ENCODE results near the gene FYB2. TPM values are rescaled to one million over a fixed set of nuclear protein-coding genes. Genes with fewer than 3 reads are reported as not detected.

The FYB2 gene
- polyA plus RNA-seq (ENCODE audit: insufficient read length in 3 of 3), result 1 to 10 TPM in 1 of 3 donors, under 1 TPM in 2; 0.41 to 1.6 (median 0.96) TPM
- long read RNA-seq, donor 1, result 0 reads
- long read RNA-seq, donor 2, result 0 reads
- long read RNA-seq, donor 3, partial matches to known transcripts, result 0 of 1 reads
- long read RNA-seq, donor 3, other reads (novel, unspliced or antisense), result 0 of 1 reads
- long read RNA-seq, donor 4, result 0 reads
- long read RNA-seq, donor 5, result 0 reads
- long read RNA-seq, donor 6, result 0 reads
- long read RNA-seq, donor 7, result 0 reads
- long read RNA-seq, donor 8, result 0 reads
- long read RNA-seq, donor 9, result 0 reads
- long read RNA-seq, donor 10, result 0 reads
- long read RNA-seq, donor 11, result 0 reads
- long read RNA-seq, donor 12, result 0 reads
- long read RNA-seq, donor 13, result 0 reads
- long read RNA-seq, donor 14, result 0 reads
- long read RNA-seq, donor 15, result 0 reads
- long read RNA-seq, donor 16, result 0 reads

- no peak for DNase-seq
Observed at GRCh38 chr1:56819387-56819899, at the start of gene FYB2. TSS of gene FYB2 (minus strand) at chr1:56819404. CDS start at chr1:56819290, 114 bp downstream.

DNA sequence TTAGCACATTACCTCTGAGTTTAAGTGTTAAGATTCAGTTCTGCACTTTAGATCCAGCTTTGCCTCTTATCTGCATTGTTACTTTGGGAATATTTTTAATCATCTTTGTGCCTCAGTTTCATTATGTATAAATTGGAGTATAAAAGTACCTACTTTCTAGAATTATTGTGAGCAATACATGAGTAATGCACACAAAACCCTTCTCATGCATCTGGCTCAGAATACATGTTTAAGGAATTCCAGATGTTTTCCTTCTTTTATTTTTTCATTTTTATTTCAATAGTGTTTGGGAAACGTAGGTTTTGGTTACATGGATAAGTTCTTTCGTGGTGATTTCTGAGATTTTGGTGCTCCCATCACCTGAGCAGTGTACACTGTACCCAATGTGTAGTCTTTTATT lies 49.6 kb upstream of the FYB2 start:
- DNase-seq, result no peak

GRCh38 chr1:56867491-56867890 lies 48.3 kb upstream of the FYB2 start:
- no peak for DNase-seq

GRCh38 chr1:56866656-56867055 lies 47.5 kb upstream of the FYB2 start:
- no peak for DNase-seq

- DNase-seq, result no peak
Observed at GRCh38 chr1:56864430-56864829, 45.2 kb upstream of the FYB2 start.

DNA sequence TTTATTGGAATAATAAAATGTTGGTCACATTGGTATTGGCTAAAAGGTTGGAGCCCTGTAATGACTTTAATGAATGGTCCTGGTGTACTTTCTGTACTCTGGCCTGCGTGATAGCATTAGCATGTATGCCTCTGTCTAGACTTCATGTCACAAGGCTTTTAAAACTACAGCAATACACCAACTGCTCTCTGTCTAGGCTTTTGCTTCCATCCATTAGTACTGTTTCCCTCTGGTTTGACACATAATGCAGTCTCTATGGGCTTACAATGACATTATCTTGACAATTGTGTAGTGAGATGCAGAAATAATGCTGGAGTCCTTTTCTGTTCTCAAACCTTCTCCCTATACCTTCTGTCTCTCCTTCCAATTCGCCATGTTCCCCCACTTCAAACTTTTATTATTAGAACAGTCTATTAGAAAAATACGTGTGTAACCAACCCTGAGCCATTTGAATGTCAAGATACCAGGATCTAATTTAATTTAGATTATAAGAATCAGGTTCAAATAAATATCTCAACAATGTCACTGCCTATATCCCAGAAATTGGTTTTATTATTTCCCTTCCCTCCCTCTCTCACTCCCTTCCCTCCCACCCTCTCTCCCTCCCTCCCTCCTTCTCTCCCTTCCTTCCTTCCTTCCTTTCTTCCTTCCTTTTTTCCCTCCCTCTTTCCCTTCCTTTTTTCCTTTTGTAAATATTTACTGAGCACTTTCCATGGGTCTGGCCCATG lies 44.2 kb upstream of the FYB2 start:
- no peak for DNase-seq

GRCh38 chr1:56859287-56859686 lies 40.1 kb upstream of the FYB2 start:
- no peak for DNase-seq

DNA sequence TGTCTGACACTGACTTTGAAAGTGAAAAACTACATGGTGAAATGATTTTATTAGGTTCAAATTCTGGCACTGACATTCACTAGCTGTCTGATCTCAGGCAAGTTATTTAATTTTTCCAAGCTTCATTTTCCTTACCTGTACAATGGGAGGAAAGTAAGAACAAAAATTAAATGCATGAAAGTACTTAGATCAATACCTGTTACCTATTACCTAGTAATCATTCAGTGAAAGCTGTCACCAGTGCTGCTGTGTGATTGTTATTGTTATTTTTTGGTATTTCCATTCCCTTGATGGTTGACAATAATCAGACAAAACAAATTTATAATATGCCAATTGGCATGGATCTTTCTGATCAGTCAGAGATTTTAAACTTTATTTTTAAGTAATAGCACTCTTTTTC lies 37.0 kb upstream of the FYB2 start:
- DNase-seq, result no peak

DNA sequence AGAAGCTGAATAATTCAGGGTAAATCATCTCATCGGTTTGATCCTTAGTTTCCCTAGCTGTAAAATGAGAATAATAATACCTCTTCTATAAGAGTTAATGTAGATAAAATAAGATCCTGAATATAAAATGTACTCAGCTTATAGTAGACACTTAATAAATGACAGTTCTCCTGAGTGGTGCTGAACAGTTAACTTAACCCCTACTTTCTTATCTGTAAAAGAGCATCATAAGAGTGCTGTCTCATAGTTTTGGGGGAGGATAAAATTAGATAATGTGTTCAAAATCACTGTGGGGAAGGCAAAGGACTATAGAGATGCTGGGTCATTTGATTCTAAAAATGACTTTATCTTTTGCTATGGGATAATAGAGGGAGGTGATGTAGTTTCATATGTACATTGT lies 36.0 kb upstream of the FYB2 start:
- no peak for DNase-seq

GRCh38 chr1:56854521-56855099 lies 35.4 kb upstream of the FYB2 start, which contains the start of gene C8A:
TSS of gene C8A (plus strand) at chr1:56854797. CDS start at chr1:56854902, 105 bp downstream.
- DNase-seq, result no peak

DNA sequence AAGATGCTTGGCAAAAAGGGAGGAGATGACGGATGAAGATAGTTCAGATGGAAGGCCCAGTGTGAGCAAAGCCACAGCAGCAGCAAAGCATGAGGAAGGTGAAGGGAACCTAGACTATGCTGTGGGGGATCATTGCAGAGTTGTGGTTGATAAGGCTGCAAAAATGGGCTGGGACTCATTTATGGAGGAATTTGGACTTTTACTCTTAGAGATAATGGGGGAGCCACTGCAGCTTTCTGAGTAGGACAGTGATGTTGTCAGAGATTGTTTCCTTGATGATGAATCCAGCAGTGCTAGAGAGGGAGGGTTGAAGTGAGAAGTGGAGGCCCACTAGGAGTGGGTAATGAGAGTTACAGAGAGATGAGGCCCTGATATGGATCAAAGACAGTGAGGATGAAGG lies 33.3 kb upstream of the FYB2 start:
- no peak for DNase-seq

DNA sequence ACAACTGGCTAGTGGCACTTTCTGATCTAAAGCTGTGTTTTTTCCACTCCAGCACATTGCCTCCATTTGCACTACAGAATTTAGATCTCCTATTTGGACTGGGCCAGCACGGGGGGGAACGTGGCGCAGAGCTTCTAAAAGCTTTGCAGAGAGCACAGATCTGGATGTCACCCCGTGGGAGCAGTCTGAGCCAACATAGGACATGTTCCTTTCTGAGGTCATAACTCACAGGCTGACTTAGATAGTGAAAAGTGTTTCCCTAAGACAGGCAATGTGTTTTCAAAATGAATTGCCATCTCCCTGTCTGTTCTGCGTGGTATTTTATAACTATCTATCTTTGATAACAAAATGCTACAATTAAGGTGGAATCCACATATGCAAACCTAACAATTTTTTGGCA lies 31.7 kb upstream of the FYB2 start:
- DNase-seq, result no peak

- DNase-seq, result no peak
Observed at GRCh38 chr1:56850411-56850810, 31.2 kb upstream of the FYB2 start.

DNA sequence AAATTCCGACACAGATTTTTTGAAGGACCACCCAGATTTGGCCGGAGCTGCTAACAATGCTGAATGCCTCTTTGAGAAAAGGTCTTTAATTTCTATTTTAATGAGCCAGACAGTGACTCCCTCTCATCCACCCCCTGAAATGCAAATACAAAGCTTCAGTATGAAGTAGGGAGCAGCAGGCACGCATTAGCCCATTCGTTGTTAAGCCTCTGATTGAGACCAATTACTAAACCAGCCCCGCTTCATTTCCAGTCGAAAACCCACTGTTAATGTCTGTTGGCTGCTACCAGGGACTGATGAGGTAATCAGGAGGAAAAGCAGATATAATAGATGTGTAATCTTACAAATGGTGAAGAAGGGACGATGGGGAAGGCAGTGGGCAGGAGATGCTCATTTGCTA lies 30.5 kb upstream of the FYB2 start:
- no peak for DNase-seq

- no peak for DNase-seq
Observed at GRCh38 chr1:56845343-56845742, 26.1 kb upstream of the FYB2 start.

- no peak for DNase-seq
Observed at GRCh38 chr1:56844545-56845136, 25.4 kb upstream of the FYB2 start.

DNA sequence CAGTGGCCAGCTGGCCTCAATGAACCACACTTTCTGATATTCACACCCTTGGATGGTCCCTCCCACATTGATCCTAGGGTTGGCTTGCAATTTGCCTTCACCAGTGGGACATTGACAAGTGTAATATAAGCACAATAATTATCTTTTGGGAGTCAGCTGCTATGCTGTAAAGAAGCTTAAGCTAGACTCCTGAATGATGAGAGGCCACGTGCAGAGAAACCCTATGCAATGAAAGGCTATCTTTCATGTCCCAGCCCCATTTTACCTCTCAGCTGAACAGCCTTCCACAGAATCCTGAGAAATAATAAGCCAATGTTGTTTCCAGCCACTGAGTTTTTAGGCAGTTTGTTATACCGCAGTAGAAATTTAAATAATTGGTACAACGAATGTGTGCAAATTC lies 24.3 kb upstream of the FYB2 start:
- no peak for DNase-seq

DNA sequence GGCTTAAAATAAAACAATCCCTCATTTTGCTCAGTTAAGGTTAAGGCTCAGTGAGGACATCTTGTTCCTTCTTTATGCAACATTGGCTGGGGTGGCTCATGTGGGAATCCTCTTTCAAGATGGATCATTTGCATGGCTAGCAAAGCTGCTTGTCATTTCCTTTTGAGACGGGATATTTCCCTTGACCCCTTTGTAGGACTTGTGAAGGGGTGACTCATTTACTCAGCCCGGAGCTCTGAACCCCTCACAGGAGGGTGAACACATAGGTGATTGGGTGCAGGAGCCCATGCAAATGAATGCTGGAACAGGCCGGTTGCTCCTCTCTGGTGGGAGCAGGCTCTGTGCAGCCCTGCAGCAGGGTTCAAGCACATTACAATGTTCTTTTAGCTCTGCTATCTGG lies 19.6 kb upstream of the FYB2 start:
- no peak for DNase-seq

- DNase-seq, result peak; percentile 55
Observed at GRCh38 chr1:56837244-56837939, 18.2 kb upstream of the FYB2 start.

DNA sequence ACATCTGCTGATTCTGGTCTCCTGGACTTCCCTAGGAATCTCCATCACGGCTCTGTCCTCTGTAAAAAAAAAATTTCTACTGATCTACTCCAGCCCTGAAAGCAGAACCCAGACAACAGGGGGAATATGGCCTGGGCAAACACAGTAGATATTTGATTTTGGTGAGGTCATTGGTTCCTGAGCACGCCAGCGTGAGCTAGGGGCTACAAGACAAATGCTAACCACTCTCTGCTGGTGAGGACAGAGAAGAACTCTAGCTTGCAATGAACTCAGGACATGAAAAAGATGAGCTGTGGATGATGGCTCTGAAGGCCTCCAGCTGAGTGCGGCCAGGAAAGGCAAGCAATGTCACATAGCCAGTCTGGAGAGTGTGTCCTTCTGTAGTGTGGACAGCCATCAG lies 17.2 kb upstream of the FYB2 start:
- no peak for DNase-seq

DNA sequence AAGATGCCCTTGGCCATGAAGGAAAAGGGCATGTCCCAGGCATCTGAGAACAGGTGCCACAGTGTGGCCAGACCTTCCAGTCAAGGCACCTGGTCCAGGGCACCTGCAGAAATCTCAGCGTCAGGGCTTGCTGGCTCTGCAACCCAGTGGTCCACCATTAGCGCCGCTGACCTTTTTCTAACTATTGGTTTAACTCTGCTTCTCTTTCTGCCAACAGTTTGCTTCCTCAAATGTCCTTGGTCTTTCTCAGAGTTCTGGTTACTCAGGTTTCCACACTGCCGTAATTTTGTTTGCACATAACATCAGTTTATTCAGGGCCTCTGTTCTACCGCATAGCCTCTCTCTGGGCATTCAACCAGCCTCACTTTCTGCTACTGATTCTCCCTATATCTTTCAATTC lies 16.5 kb upstream of the FYB2 start:
- DNase-seq, result no peak
